SK-N-SH treated with all-trans-retinoic acid at 6 μM for 48 hours (cell line): ENCODE measurements around the gene RGS13.
"Not testable (repeated sequence)": the region's sequence is repeated elsewhere in the genome, so short reads cannot be mapped to it uniquely, and the experiment has no call there.

ENCODE experiments used
- ATAC-seq: fragments of 200-7000 bp; cut with Tn5 transposase; 3 replicates; pipeline ENCODE4 v1.9.1; 2020; ENCODE audit warnings: mild to moderate bottlenecking, moderate library complexity
- BACH2 ChIP-seq: fragments of 250-450 bp; sonication (Bioruptor Pico); IDR thresholded peaks from 2 replicates; pipeline ENCODE4 v1.9.0; 2021; ENCODE audit warnings: mild to moderate bottlenecking, borderline replicate concordance
- CSDC2 ChIP-seq: fragments of 250-450 bp; sonication (Bioruptor Pico); IDR thresholded peaks from 2 replicates; pipeline ENCODE4 v1.5.0; 2020; ENCODE audit warnings: mild to moderate bottlenecking, moderate library complexity
- GLIS3 ChIP-seq: fragments of 250-450 bp; sonication (Bioruptor Pico); IDR thresholded peaks from 2 replicates; pipeline ENCODE4 v1.5.0; 2020; ENCODE audit warnings: mild to moderate bottlenecking, moderate library complexity
- ISL1 ChIP-seq: fragments of 250-450 bp; sonication (Bioruptor Pico); IDR thresholded peaks from 2 replicates; pipeline ENCODE4 v2.1.2; 2022; ENCODE audit warnings: mild to moderate bottlenecking, moderate library complexity
- OSR1 ChIP-seq: fragments of 250-450 bp; sonication (Bioruptor Pico); IDR thresholded peaks from 2 replicates; pipeline ENCODE4 v1.8.0; 2022; ENCODE audit warnings: moderate library complexity, mild to moderate bottlenecking, inconsistent platforms
- PPARA ChIP-seq: fragments of 250-450 bp; sonication (Bioruptor Pico); IDR thresholded peaks from 2 replicates; pipeline ENCODE4 v1.5.0; 2020; ENCODE audit warnings: mild to moderate bottlenecking, borderline replicate concordance
- RARB ChIP-seq: fragments of 250-450 bp; sonication (Bioruptor Pico); IDR thresholded peaks from 2 replicates; pipeline ENCODE4 v1.8.0; 2021; ENCODE audit warnings: mild to moderate bottlenecking, moderate library complexity
- SNAI2 ChIP-seq: fragments of 250-450 bp; sonication (Bioruptor Pico); IDR thresholded peaks from 2 replicates; pipeline ENCODE4 v1.5.0; 2020; ENCODE audit warnings: mild to moderate bottlenecking, moderate library complexity
- TCF4 ChIP-seq: fragments of 250-450 bp; sonication (Bioruptor Pico); IDR thresholded peaks from 2 replicates; pipeline ENCODE4 v1.8.0; 2021; ENCODE audit warnings: mild to moderate bottlenecking, moderate library complexity, borderline replicate concordance
- TOX ChIP-seq: fragments of 250-450 bp; sonication (Bioruptor Pico); IDR thresholded peaks from 2 replicates; pipeline ENCODE4 v1.8.0; 2021; ENCODE audit warnings: mild to moderate bottlenecking, moderate library complexity, borderline replicate concordance
- ZC3H10 ChIP-seq: fragments of 250-450 bp; sonication (Bioruptor Pico); IDR thresholded peaks from 2 replicates; pipeline ENCODE4 v1.5.1; 2021; ENCODE audit warnings: mild to moderate bottlenecking, moderate library complexity
- ZFP3 ChIP-seq: fragments of 250-450 bp; sonication (Bioruptor Pico); IDR thresholded peaks from 2 replicates; pipeline ENCODE4 v1.5.0; 2020; ENCODE audit warnings: mild to moderate bottlenecking, moderate library complexity
- ZFP30 ChIP-seq: fragments of 450-650 bp; formaldehyde crosslinking; IDR thresholded peaks from 2 replicates; pipeline ENCODE4 v1.5.0; 2022; ENCODE audit warnings: mild to moderate bottlenecking, moderate library complexity
- ZNF565 ChIP-seq: fragments of 450-650 bp; formaldehyde crosslinking; conservative IDR thresholded peaks from 2 replicates; pipeline ENCODE4 v1.5.0; 2020; ENCODE audit warnings: low read depth, mild to moderate bottlenecking, moderate library complexity
- ZNF70 ChIP-seq: fragments of 450-650 bp; formaldehyde crosslinking; IDR thresholded peaks from 2 replicates; pipeline ENCODE4 v1.5.0; 2020; ENCODE audit warnings: mild to moderate bottlenecking, moderate library complexity
- ZNF8 ChIP-seq: fragments of 450-650 bp; formaldehyde crosslinking; IDR thresholded peaks from 2 replicates; pipeline ENCODE4 v1.5.0; 2020; ENCODE audit warnings: mild to moderate bottlenecking, moderate library complexity
- TF ChIP-seq, protein P1 (sequence below): fragments of 250-450 bp; sonication (Bioruptor Pico); IDR thresholded peaks from 2 replicates; pipeline ENCODE4 v1.5.0; 2020; ENCODE audit warnings: mild to moderate bottlenecking, moderate library complexity
- TF ChIP-seq, protein P2 (sequence below): fragments of 250-450 bp; sonication (Bioruptor Pico); IDR thresholded peaks from 2 replicates; pipeline ENCODE4 v1.5.1; 2020; ENCODE audit warnings: low read depth, mild to moderate bottlenecking, moderate library complexity
- TF ChIP-seq, protein P3 (sequence below): fragments of 250-450 bp; sonication (Bioruptor Pico); IDR thresholded peaks from 2 replicates; pipeline ENCODE4 v1.5.1; 2021; ENCODE audit warnings: mild to moderate bottlenecking, moderate library complexity
- TF ChIP-seq, protein P4 (sequence below): fragments of 250-450 bp; sonication (Bioruptor Pico); IDR thresholded peaks from 2 replicates; pipeline ENCODE4 v1.8.0; 2021; ENCODE audit warnings: low read depth, mild to moderate bottlenecking, moderate library complexity, borderline replicate concordance

RGS13 gene

DNA sequence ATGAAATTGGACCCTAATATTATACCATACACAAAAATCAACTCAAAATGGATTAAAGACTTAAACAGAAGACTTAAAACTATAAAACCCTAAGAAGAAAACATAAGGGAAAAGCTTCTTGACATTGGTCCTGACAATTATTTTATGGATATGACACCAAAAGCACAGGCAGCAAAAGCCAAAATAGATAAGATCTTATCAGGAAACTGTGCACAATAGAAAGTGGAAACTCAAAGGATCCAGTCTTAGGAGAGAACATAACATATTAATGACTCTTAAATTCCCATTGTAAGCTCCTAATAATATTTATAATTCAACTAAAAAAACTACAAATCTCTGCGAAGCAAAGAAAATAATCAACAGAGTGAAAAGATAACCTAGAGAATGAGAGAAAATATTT is 39.8 kb downstream of the RGS13 start:
- TF ChIP-seq CSDC2 (CRISPR knock-in tag) (no peak), PPARA (CRISPR knock-in tag) (no peak), GLIS3 (CRISPR knock-in tag) (no peak), ZNF70 (CRISPR knock-in tag) (no peak)
- TF ChIP-seq, protein P1, sequence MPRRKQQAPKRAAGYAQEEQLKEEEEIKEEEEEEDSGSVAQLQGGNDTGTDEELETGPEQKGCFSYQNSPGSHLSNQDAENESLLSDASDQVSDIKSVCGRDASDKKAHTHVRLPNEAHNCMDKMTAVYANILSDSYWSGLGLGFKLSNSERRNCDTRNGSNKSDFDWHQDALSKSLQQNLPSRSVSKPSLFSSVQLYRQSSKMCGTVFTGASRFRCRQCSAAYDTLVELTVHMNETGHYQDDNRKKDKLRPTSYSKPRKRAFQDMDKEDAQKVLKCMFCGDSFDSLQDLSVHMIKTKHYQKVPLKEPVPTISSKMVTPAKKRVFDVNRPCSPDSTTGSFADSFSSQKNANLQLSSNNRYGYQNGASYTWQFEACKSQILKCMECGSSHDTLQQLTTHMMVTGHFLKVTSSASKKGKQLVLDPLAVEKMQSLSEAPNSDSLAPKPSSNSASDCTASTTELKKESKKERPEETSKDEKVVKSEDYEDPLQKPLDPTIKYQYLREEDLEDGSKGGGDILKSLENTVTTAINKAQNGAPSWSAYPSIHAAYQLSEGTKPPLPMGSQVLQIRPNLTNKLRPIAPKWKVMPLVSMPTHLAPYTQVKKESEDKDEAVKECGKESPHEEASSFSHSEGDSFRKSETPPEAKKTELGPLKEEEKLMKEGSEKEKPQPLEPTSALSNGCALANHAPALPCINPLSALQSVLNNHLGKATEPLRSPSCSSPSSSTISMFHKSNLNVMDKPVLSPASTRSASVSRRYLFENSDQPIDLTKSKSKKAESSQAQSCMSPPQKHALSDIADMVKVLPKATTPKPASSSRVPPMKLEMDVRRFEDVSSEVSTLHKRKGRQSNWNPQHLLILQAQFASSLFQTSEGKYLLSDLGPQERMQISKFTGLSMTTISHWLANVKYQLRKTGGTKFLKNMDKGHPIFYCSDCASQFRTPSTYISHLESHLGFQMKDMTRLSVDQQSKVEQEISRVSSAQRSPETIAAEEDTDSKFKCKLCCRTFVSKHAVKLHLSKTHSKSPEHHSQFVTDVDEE: no peak
- ATAC-seq: no peak

DNA sequence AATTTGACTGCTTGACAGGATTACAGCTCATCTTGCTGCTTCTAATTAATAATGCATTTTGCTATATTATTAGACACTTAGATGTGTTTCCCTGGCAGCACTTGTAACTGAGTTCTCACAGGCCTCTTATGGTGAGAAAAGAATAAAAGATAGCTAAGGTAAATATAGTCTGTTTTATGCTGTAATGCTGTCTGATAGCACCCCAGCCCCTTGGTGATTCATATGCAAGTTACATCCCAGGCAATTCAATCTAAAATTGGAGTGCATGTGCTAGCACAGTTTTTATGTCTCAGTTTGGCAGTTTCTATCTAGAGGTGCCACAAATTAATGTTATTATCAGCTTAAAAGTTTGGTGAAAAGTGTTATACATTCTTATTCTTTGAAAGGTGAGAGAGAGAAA is 42.2 kb downstream of the RGS13 start:
- TF ChIP-seq SNAI2 (CRISPR knock-in tag): no peak
- no peak for TF ChIP-seq CSDC2 (CRISPR knock-in tag)
- TF ChIP-seq, protein P2, sequence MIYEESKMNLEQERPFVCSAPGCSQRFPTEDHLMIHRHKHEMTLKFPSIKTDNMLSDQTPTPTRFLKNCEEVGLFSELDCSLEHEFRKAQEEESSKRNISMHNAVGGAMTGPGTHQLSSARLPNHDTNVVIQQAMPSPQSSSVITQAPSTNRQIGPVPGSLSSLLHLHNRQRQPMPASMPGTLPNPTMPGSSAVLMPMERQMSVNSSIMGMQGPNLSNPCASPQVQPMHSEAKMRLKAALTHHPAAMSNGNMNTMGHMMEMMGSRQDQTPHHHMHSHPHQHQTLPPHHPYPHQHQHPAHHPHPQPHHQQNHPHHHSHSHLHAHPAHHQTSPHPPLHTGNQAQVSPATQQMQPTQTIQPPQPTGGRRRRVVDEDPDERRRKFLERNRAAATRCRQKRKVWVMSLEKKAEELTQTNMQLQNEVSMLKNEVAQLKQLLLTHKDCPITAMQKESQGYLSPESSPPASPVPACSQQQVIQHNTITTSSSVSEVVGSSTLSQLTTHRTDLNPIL (CRISPR knock-in tag): no peak
- no peak for TF ChIP-seq ZFP30 (CRISPR knock-in tag)
- TF ChIP-seq, protein P3, sequence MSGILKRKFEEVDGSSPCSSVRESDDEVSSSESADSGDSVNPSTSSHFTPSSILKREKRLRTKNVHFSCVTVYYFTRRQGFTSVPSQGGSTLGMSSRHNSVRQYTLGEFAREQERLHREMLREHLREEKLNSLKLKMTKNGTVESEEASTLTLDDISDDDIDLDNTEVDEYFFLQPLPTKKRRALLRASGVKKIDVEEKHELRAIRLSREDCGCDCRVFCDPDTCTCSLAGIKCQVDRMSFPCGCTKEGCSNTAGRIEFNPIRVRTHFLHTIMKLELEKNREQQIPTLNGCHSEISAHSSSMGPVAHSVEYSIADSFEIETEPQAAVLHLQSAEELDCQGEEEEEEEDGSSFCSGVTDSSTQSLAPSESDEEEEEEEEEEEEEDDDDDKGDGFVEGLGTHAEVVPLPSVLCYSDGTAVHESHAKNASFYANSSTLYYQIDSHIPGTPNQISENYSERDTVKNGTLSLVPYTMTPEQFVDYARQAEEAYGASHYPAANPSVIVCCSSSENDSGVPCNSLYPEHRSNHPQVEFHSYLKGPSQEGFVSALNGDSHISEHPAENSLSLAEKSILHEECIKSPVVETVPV (CRISPR knock-in tag): no peak
- no peak for TF ChIP-seq TCF4
- TF ChIP-seq ISL1: no peak
- no peak for TF ChIP-seq BACH2 (CRISPR knock-in tag)
- TF ChIP-seq, protein P4, sequence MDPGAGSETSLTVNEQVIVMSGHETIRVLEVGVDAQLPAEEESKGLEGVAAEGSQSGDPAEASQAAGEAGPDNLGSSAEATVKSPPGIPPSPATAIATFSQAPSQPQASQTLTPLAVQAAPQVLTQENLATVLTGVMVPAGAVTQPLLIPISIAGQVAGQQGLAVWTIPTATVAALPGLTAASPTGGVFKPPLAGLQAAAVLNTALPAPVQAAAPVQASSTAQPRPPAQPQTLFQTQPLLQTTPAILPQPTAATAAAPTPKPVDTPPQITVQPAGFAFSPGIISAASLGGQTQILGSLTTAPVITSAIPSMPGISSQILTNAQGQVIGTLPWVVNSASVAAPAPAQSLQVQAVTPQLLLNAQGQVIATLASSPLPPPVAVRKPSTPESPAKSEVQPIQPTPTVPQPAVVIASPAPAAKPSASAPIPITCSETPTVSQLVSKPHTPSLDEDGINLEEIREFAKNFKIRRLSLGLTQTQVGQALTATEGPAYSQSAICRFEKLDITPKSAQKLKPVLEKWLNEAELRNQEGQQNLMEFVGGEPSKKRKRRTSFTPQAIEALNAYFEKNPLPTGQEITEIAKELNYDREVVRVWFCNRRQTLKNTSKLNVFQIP (CRISPR knock-in tag): no peak
- TF ChIP-seq OSR1 (CRISPR knock-in tag): no peak
- TF ChIP-seq ZC3H10: no peak
- TF ChIP-seq ZFP3 (CRISPR knock-in tag): no peak
- TF ChIP-seq ZNF8: no peak
- TF ChIP-seq TOX (CRISPR knock-in tag): no peak
- TF ChIP-seq PPARA (CRISPR knock-in tag): no peak
- no peak for ATAC-seq

DNA sequence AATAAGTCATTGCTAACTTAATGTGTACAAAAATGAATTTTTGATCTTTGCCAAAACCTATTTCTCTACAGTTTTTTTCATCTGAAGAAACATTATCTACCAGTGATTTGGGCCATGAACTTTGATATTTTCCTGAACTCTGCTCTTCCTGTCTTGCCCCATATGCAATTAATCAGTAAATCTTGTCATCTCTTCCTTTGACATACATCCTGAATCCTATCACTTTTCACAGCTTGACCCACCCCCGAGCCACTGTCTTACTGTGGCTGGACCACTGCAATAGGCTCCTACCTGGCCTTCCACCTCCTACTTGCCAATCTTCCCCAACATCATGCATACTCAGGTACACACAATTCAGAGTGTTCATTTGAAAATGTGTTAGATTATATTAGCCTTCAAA is 46.4 kb downstream of the RGS13 start:
- ATAC-seq: no peak
- TF ChIP-seq PPARA (CRISPR knock-in tag) (no peak), TOX (CRISPR knock-in tag) (0 out of 2 replicates have a peak, but pooled peaks have one; percentile 32), RARB (CRISPR knock-in tag) (0 out of 2 replicates have a peak, but pooled peaks have one; percentile 1), ZFP3 (CRISPR knock-in tag) (no peak), ZNF565 (CRISPR knock-in tag) (no peak), BACH2 (CRISPR knock-in tag) (no peak), GLIS3 (CRISPR knock-in tag) (no peak), ISL1 (no peak), ZNF70 (CRISPR knock-in tag) (no peak)
- TF ChIP-seq, protein P3 (CRISPR knock-in tag): no peak
- TF ChIP-seq, protein P1: no peak

DNA sequence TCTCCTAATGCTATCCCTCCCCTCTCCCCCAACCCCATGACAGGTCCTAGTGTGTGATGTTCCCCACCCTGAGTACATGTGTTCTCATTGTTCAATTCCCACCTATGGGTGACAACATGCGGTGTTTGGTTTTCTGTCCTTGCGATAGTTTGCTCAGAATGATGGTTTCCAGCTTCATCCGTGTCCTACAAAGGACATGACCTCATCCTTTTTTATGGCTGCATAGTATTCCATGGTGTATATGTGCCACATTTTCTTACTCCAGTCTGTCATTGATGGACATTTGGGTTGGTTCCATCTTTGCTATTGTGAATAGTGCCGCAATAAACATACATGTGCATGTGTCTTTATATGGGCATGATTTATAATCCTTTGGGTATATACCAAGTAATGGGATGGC is 47.1 kb downstream of the RGS13 start:
- ATAC-seq: not testable (repeated sequence)
